Measurements from ENCODE around the gene ITM2A.

The ITM2A gene

DNA sequence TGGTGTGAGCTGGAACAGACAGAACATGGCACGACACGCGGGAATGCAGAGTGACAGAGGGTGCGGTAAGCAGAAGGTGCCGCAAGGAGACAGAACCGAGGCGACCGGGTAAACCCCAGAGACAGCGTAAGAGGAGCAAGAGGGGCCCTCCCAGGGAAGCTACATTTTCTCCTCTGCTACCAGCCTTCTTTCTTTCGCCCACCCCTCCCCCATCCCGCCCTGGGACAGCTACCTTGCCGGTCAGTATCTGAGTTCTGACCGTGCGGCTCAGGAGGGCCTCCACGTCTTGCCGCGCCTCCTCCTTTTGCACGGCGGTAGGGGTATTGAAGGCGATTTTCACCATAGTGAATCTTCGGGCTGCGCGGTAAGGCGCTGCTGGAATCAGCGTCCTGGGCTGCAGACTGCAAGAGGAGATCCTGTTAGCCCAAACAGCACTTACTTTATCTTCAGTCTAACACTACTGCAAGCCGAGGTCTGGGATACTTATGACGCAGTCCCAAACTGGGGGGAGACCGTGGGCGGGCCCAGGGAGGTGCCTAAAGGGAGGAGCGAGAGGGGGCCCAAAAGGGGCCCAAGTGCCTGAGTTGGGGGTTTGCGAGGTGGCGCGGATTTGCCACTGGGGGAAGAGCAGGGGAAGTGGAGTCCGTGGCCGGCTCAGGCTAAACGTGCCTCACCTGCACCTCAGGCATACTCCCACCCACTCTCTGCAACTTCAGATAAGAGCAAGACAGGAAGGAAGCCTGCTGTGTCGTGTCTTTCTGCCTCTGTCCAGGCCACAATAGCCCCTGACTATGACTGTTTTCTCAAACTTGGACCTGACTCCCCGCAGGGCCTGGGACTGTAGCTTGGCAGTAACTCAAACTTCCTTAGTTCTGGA, at the start of gene ITM2A:
ITM2A (minus strand) TSS at position 462 of the 877 bp plus-strand sequence; CDS start at position 343, 119 bp downstream.
- DNase-seq: no peak

DNA sequence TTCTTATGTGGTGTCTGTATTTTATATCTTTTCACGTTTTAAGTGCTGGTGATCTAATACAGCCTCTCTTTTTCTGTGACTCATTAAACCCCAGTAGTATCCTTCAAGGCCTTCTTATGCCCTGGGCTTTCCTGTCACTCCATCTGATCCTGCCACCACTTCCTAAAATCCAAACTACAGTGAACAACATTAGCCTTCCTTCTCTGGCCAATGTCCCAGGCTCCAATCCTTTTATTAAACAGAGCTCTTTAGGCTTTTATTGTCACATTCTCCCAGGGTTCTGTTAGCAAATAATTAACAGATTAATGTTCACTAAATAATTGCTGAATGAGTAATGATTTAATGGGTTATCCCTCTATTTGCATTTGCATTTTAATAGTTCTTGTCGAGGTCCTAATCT, 47.9 kb upstream of the ITM2A start:
- DNase-seq: no peak

DNA sequence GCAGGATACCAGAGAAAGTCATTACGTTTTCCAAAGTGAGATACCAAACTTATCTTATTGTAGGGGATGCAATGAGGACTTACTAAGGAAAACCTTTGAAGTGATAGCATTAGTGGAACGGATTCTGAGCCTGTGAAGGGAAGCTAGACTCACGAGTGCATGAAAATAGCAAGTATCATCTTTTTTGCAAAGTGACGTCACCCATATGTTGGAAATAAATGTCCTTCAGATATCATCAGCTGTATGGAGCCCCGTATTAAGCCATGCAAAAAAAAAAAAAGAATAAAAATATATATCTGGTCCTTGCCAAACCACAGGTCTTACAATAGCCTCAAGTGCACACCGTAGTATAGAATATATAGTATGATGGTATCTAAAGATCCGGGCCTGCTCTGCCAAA, 46.8 kb upstream of the ITM2A start:
- DNase-seq: no peak

DNA sequence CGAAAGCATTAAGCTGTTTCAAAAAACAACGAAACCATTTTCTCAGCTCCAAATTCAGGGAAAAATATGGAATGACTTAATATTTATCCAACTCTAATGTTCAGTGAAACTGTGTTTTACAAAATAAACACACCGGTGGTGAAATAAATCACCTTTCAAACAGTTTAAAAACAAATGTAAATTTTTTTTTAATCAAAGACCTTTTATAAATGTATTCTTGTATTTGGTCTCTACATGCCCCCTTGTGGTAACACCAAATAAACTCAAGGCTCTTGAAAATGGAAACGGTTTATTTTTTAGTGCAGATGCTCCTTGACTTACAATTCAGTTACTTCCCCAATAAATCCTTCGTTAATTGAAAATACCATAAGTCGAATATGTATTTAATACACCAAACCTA, 45.8 kb upstream of the ITM2A start:
- DNase-seq: peak; percentile 15

DNA sequence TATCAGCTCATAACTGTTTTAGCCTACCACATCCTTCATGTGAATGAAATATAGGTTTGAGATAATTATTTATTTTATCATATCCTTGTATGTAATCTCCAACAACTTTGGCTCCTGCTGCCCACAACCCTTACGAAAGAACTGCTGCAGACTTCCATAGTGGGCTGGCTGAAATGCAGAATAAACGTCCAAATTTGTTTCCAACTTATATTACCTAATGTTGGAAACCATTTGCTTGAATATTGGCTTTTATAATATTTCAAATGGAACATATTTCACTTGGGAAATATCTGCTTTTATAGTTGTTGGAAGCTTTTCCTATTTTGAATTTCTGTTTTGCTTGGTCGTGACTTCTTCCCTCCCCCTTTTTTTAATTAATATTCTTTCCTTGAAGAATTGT, 45.0 kb upstream of the ITM2A start:
- no peak for DNase-seq

DNA sequence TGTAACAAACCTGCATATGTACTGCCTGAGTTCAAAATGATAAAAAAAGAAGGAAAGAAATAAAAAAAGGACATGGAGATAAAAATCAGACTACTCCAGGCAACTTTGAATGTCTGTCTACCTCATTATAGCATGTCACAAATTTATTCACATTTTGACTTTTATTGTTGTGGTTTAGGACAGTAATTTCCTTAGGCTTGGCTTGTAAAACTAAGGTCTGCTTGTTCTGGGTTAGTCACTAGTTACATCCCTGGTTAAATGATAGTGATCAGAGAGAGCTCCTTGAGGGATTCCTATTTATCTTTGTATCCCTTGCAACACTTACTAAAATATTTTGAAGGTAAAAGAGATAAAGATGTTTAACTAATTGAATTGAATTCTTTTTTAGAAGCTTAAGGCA, 42.5 kb upstream of the ITM2A start:
- DNase-seq: no peak

DNA sequence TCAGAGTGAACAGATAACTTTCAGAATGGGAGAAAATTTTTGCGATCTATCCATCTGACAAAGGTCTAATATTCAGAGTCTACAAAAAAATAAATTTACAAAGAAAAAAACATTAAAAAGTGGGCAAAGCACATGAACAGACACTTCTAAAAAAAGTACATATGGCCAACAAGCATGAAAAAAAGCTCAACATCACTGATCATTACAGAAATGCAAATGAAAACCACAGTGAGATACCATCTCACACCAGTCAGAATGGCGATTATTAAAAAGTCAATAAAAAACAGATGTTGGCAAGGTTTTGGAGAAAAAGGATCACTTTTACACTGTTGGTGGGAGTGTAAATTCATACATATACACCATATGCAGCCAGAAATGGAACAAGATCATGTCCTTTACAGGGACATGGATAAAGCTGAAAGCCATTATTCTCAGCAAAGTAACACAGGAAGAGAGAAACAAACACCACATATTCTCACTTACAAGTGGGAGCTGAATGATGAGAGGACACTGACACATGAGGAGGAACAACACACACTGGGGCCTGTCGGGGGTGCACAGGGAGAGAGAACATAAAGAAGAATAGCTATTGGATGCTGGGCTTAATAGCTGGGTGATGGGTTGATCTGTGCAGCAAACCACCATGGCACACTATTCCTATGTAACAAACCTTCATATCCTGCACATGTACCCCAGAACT, 41.6 kb upstream of the ITM2A start:
- no peak for DNase-seq

DNA sequence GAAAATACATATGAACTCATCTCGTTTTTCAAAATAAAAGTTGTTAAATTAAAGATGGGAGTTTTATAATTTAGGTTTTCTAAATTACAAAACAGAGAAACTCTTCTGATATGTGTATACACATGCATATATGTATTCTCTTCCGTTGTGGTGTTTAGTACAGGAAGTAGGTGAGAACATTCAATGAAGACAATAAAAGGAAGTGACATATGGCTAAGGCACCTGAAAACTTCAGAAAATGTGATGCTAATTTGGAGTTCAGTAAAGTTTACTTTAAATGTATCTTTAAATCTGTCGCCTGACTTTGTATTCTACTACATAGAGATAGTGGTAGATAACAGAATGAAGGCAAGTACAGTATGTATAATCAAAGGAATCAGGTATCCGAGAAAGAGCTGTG, 33.5 kb upstream of the ITM2A start:
- no peak for DNase-seq

DNA sequence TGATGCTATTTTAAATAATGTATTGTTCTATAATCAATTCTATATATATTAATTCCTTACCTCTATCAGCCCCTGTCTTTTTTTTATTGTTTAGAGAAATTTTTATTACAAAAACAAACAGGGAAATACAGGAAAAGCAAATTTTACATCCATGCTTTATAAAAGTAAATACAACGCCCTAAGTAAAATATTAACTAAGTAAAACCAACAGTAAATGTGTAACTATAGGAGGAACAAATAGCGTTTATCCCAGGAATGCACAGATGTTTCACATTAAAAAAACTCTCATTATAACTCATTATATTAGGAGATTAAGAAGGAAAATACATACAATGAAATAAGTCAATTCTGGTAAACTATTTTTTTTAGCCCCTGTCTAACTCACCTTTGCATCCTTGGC, 8.2 kb upstream of the ITM2A start:
- DNase-seq: no peak

DNA sequence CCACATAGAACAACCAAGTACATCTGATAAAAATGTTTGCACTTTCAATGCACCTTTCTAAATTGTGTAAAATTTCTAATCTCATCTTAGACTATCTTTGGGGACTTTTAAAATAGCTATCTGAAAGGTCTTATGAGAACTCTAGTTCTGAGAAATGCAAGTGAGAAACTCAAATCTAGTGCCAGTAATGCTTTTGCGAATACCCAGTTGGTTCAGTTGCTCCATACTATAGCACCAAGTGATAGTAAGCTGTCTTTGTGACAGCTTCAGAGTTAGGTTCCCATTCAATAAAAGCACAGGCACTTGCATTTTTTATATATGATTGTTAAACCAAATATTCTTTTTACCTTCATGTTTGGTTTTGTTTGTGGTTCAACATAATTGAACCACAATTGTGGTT, 4.5 kb upstream of the ITM2A start:
- no peak for DNase-seq

DNA sequence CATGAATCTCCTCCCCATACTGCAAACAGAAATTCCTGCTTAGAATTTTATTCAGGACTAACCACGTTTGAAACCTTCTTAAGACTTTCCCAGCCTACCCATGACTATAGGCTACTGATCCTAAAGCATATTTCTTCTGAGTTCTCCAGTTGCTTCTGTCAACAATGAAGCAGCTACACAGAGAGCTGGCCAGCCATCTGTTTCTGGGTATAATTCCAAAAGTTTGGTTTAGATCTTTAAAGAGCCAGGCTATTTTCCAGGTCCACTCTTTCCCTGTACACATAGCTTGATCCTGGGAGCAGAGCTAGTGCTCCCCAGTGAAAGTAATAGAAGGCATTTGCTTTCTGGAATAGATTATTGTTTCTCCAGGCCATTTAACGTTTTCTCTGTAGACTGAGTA, 4.0 kb upstream of the ITM2A start:
- no peak for DNase-seq

DNA sequence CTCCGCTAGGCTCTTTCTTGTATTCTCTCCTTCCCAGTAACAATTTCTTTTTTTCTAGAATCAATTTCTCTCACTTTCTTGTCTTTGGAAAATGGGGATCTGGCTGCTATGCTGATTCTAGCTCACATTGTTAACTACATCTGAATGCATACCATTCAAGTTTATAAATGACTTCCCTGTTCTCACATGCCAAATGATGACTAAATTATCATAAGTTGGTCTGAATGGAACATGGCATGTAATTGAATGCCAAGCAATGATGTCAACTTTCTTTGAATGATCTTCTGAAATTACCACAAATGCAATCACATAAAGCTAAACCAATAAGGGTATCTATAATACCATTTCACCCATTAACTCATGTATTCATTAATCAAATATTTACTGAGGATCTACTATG, 2.7 kb upstream of the ITM2A start:
- no peak for DNase-seq

DNA sequence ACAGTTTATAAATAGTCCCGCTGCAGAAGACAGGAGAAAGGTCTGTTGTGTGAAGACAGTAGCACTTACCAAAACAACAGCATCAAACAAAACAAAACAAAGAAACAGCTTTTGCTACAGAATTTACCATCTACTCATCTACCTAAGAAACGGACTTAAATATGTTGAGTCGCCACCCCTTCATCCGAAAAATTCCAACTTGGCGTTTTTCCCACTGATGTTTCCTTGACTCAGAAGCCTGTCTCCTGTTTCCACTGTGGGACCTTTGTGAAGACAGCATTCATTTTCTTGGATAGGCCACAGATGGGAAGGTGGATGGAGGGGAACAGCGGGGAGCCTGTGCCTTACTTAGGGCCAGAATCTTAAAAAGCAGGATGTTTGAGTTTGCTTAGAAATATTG, 1.3 kb upstream of the ITM2A start:
- no peak for DNase-seq

DNA sequence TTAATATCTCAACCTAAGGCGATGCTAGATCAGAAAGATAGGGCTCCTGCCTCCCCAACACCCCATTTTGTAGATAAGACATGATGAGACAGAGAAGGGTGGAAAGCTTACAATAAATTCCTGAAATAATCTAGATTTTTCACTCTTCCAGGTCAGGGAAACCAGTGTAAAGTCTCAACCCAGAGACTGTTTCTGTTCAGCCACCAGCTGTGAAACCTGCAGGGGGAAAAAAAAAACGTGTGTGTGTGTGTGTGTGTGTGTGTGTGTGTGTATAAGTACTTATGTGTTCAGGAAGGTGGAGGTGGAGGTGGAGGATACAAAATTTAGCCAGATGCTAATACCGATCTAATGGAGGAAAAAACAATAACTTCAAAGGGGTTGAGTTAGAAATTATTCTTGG, 773 bp upstream of the ITM2A start:
- no peak for DNase-seq

DNA sequence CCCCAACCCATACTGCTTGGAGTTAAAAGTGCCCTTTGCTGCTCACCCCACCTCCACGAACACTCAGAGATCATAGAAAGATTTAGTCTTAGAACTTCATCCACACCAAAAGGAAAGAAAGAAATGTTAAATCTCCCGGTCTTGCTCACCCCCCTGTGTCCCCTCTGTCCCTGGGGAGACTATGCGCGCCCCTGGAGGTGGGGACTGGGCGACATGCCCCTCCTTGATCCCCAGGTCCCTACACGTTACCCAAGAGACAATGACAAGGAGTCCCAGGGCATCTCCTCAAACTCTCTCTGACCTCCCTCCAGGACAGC, 620 bp downstream of the ITM2A start:
- no peak for DNase-seq

DNA sequence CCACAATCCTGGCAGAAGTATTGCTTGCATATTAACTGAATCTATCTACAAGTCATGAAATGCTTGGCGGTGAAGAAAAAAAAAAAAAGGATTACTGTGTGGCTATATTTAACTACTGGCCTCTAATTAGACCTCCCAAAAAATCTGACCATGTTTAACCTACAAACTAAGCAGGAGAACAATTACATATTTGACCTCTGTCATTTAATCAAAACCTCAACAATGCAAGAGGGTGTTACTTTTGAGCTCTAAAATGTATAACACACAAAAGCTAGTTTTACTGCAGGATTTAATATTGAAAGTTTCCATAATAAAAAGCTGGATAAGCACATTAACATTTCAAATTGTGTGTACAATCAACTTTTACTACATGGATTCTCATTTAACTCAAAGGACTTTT, 1.5 kb downstream of the ITM2A start:
- DNase-seq: no peak

DNA sequence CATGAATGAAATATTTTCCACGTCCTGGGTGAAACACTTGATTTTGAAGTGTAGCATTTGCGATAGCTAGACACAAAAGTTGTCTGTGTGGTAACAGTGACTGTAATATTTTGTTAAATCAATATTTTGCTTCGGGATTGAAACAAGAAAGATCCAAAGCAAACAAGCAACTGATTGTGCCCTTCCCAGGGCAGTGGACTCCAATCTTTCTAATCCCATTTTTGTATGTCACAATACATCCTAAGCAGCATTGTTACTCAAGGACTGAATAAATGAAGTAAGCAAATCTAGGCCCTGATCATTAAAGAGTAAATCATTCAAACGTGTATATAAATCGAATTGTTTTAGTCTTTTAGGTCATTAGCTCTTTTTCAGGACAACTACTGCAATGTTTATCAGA, 2.8 kb downstream of the ITM2A start:
- DNase-seq: no peak

DNA sequence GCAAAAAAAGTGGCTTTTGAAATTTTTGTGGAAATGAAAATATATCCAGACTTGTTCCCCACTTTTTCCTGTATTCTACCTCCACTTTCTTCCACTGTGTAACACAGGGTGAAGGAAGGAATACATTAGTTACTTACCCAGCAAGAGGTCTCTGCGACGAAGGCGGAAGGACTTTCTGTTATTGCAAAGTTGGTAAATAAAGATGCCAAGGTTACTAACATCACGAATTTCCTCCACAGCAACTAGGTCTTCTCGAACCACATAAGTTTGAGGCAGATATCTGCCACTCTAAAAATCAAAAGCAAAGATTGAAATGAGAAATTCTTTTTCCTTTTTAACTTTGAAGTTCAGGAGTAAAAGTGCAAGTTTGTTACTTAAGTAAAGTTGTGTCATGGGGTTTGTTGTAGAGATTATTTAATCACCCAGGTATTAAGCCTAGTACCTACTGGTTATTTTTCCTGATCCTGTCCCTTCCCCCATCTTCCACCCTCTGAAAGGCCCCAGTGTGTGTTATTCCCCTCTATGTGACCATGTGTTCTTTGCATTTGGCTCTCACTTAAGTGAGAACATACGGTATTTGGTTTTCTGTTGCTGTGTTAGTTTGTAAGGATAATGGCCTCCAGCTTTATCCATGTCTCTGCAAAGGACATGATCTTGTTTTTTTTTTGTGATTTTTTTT, 5.8 kb downstream of the ITM2A start:
- no peak for DNase-seq

DNA sequence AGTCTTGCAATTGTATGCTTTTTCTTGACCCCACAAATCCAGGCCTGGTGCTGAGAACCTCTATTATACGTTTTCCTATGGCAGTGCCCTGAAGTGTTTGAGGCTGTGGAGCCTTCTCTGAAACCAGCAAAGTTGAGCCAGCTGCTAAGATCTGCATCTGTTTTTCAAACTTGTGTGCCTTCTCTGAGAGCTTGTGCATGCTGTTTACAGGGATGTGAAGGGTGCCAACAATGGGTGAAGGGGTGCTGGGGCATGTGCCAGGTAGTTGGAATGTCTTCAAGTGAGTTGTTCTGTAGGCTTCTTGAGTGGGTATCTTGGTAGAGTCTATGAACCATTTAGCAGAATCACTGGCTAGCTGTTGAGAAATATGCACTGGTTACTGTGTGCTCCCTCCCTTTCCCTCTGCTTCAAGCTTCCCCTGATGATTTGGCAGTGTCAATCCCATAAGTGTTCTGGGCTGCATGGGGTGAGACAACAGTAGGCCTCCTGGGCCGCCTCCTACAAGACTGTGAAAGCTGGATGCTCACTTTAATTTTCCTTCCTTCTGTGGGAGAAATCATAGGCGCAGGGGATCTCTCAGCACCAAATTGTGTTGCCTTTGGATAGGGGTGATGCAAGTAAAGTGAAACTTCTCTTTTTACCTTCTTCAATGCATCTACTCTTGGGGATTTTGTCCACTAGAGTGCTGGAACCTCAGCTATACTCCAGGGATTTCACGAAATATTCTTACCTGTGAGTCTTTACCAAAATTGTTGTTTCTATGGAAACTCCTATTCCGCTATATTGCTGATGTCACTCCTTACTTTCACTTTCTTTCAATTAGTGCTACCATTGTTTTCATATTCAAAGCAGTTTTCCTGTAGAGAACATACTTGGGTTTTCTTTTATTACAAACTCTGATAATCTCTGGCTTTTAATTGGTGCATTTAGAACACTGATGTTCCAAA, 30.0 kb downstream of the ITM2A start:
- no peak for DNase-seq

DNA sequence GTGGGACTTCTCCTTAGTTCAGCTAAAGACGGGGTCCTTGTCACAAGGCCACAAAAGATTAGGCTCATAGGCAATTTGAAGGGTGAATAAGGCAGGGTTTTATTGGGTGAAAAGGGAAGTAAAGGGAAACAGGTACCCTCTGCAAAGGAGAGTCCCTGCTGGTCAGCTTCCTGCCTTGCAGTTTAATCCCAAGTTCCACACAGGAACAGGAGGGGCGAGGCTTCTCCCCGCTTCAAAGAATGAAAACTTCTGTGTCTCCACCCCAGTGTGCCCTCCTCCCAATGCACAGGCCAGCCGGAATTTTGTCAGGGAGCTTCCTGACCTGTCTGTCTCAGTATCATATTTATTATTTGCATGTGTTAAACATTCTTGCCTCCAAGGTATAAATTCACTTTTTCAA, 37.1 kb downstream of the ITM2A start:
- DNase-seq: no peak

DNA sequence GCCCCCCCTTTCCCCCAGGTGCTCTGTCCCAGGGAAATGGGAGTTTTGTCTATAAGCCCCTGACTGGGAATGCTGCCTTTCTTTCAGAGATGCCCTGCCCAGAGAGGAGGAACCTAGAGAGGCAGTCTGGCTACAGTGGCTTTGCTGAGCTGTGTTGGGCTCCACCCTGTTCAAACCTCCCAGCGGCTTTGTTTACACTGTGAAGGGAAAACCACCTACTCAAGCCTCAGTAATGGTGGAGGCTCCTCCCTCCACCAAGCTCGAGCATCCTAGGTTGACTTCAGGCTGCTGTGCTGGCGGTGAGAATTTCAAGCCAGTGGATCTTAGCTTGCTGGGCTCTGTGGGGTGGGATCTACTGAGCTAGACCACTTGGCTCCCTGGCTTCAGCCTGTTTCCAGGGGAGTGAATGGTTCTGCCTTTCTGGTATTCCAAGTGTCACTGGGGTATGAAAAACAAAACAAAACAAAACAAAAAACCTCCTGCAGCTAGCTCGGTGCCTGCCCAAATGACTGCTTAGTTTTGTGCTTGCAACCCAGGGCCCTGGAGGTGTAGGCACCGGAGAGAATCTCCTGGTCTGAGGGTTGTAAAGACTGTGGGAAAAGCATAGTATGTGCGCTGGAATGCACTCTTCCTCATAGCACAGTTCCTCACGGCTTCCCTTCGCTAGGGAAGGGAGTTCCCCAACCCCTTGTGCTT, 41.7 kb downstream of the ITM2A start:
- no peak for DNase-seq
